ENCODE results near the gene KLHL29.

The KLHL29 gene

GRCh38 chr2:23681356-23682140 lies 296.6 kb downstream of the KLHL29 start:
- no peak for TF ChIP-seq TAF1 (IDR thresholded peaks at IDR 0.05; ENCODE audit: low read depth, low read length)
- no peak for TF ChIP-seq POLR2A (IDR thresholded peaks at IDR 0.05; ENCODE audit: low read depth, low read length)
- no peak for TF ChIP-seq PAX5 (IDR thresholded peaks at IDR 0.05; ENCODE audit: insufficient read depth, low read length, severe bottlenecking)
- TF ChIP-seq POU2F2 (IDR thresholded peaks at IDR 0.05; ENCODE audit: low read depth, low read length): no peak
- TF ChIP-seq POLR2AphosphoS5 (IDR thresholded peaks at IDR 0.05; ENCODE audit: low read depth, low read length): no peak
- no peak for TF ChIP-seq SPI1 (IDR thresholded peaks at IDR 0.05; ENCODE audit: low read depth, low read length)
- FAIRE-seq (no peak), DNase-seq (ENCODE audit: insufficient read length, low spot score) (no peak)

DNA sequence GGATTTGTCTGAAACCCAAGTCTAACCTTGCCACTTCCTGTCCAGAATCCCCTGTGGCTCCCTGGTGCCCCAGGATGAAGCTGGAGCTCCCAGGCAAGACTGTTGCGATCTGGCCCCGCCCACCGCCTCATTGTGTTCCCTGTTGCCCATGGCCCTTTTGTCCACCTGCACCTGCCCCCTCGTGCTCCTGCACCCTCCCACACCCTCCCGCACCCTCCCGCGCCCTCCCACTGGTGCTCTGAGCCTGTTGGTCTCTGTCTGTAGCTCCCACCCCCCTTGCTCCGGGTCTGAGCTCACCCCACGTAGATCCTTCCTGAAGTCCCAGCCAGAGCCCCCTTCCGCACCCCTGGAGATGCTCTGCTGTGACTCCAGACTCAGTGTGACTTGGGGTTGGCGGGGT lies 297.5 kb downstream of the KLHL29 start:
- DNase-seq (ENCODE audit: insufficient read length, low spot score) (no peak), FAIRE-seq (no peak)
- TF ChIP-seq POLR2AphosphoS5 (IDR thresholded peaks at IDR 0.05; ENCODE audit: low read depth, low read length): no peak
- no peak for TF ChIP-seq PAX5 (IDR thresholded peaks at IDR 0.05; ENCODE audit: insufficient read depth, low read length, severe bottlenecking)
- no peak for TF ChIP-seq SPI1 (IDR thresholded peaks at IDR 0.05; ENCODE audit: low read depth, low read length)
- TF ChIP-seq POLR2A (IDR thresholded peaks at IDR 0.05; ENCODE audit: low read depth, low read length): no peak
- TF ChIP-seq POU2F2 (IDR thresholded peaks at IDR 0.05; ENCODE audit: low read depth, low read length): no peak
- no peak for TF ChIP-seq TAF1 (IDR thresholded peaks at IDR 0.05; ENCODE audit: low read depth, low read length)

DNA sequence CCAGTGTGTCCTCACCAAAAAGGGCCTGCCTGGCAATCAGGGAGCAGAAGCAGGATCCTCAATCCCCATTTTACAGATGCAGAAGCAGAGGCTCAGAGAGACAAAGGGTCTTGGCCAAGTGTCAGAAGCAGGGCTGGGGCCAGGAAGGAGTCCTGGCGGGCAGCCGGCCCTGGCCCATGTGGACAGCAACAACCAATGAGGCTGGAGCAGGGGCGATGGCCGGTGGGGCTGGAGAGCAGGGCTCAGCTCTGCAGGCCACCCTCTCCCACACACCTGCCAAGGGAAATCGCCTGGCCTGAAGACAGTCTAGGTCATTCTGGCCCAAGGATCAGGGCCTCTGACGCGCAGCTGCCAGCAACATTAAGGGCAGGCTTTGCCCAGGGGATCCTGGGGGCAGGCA lies 298.0 kb downstream of the KLHL29 start:
- DNase-seq (ENCODE audit: insufficient read length, low spot score) (no peak), FAIRE-seq (no peak)
- TF ChIP-seq PAX5 (IDR thresholded peaks at IDR 0.05; ENCODE audit: insufficient read depth, low read length, severe bottlenecking) (no peak), POLR2A (IDR thresholded peaks at IDR 0.05; ENCODE audit: low read depth, low read length) (no peak), POU2F2 (IDR thresholded peaks at IDR 0.05; ENCODE audit: low read depth, low read length) (no peak), TAF1 (IDR thresholded peaks at IDR 0.05; ENCODE audit: low read depth, low read length) (no peak), SPI1 (IDR thresholded peaks at IDR 0.05; ENCODE audit: low read depth, low read length) (no peak), POLR2AphosphoS5 (IDR thresholded peaks at IDR 0.05; ENCODE audit: low read depth, low read length) (no peak)

- no peak for FAIRE-seq
- no peak for DNase-seq (ENCODE audit: insufficient read length, low spot score)
- no peak for TF ChIP-seq PAX5 (IDR thresholded peaks at IDR 0.05; ENCODE audit: insufficient read depth, low read length, severe bottlenecking)
- no peak for TF ChIP-seq POU2F2 (IDR thresholded peaks at IDR 0.05; ENCODE audit: low read depth, low read length)
- no peak for TF ChIP-seq POLR2AphosphoS5 (IDR thresholded peaks at IDR 0.05; ENCODE audit: low read depth, low read length)
- no peak for TF ChIP-seq POLR2A (IDR thresholded peaks at IDR 0.05; ENCODE audit: low read depth, low read length)
- TF ChIP-seq SPI1 (IDR thresholded peaks at IDR 0.05; ENCODE audit: low read depth, low read length): no peak
- TF ChIP-seq TAF1 (IDR thresholded peaks at IDR 0.05; ENCODE audit: low read depth, low read length): no peak
Measured at GRCh38 chr2:23684395-23685176, 299.6 kb downstream of the KLHL29 start.

DNA sequence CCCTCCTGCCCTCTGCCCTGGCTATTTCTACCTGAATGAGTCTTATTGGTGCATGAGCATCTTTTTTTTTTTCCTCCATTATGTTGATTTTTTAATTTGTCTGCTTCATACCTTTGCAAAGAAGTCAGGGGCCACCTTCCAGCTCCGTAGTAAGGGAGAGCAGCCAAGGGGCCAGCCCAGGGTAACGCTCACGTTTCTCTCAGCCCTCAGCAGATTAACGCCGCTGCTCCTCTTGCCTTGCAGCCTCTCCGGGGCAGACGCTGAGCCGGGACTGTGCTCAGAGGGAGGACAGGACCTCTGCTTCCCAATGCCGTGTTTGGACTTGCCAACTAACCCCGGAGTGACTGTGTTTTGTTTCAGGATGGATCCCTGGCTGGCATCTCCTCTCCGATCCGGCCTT lies 300.2 kb downstream of the KLHL29 start:
- FAIRE-seq: no peak
- DNase-seq (ENCODE audit: insufficient read length, low spot score): no peak
- no peak for TF ChIP-seq POU2F2 (IDR thresholded peaks at IDR 0.05; ENCODE audit: low read depth, low read length)
- no peak for TF ChIP-seq POLR2A (IDR thresholded peaks at IDR 0.05; ENCODE audit: low read depth, low read length)
- TF ChIP-seq TAF1 (IDR thresholded peaks at IDR 0.05; ENCODE audit: low read depth, low read length): no peak
- TF ChIP-seq SPI1 (IDR thresholded peaks at IDR 0.05; ENCODE audit: low read depth, low read length): no peak
- no peak for TF ChIP-seq POLR2AphosphoS5 (IDR thresholded peaks at IDR 0.05; ENCODE audit: low read depth, low read length)
- TF ChIP-seq PAX5 (IDR thresholded peaks at IDR 0.05; ENCODE audit: insufficient read depth, low read length, severe bottlenecking): no peak

- no peak for TF ChIP-seq TAF1 (IDR thresholded peaks at IDR 0.05; ENCODE audit: low read depth, low read length)
- TF ChIP-seq POLR2AphosphoS5 (IDR thresholded peaks at IDR 0.05; ENCODE audit: low read depth, low read length): no peak
- TF ChIP-seq PAX5 (IDR thresholded peaks at IDR 0.05; ENCODE audit: insufficient read depth, low read length, severe bottlenecking): no peak
- TF ChIP-seq POU2F2 (IDR thresholded peaks at IDR 0.05; ENCODE audit: low read depth, low read length): no peak
- no peak for TF ChIP-seq POLR2A (IDR thresholded peaks at IDR 0.05; ENCODE audit: low read depth, low read length)
- no peak for TF ChIP-seq SPI1 (IDR thresholded peaks at IDR 0.05; ENCODE audit: low read depth, low read length)
- DNase-seq (ENCODE audit: insufficient read length, low spot score) (no peak), FAIRE-seq (no peak)
Measured at GRCh38 chr2:23685706-23686105, 300.7 kb downstream of the KLHL29 start.

DNA sequence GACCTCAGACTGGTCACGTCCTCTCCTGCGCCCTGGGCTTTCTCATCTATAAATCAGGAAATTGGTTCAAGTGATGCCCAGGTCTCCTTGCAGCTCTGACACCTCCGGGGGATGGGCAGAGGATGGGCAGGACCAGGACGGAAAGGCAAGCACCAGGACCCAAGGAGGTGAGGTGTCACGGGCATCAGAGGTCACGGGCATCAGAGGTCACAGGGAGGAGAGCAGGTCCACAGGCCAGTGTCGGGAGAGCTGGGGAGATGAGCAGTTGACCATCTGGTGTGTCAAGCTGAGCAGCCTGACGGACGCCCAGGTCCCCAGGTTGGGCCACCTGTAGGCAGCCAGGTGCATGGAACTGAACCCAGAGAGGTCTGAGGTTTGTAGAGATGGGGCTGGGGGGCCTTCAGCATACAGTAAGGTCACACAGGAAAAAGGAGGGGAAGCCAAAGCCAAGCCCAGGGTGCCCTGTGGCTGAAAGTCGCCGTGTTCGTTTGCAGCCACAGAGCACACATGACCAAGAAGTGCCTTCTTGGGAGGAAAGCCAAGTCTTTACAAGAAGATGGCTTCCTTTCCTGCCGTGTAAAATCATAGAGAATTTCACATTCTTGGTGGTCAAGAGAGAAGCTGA lies 301.5 kb downstream of the KLHL29 start:
- DNase-seq (ENCODE audit: insufficient read length, low spot score): no peak

DNA sequence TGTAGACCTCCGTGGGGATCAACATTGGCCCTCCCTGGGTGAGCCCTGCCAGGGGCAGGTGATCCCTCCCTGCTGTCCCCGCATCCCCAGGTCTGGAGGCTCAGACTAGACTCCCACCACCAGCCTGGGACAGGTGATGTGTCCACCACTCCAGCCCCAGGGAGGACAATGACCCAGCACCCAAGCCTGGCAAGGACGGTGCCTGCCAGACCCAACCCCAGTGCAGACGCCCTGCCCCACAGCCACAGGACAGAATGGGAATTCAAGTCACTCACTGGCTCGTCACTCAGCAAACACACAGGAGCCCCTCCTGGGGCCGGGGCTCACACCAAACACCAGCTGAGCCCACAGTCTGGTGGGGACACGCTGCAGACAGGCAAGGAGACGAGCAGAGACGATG lies 302.2 kb downstream of the KLHL29 start:
- FAIRE-seq (no peak), DNase-seq (ENCODE audit: insufficient read length, low spot score) (no peak)
- TF ChIP-seq SPI1 (IDR thresholded peaks at IDR 0.05; ENCODE audit: low read depth, low read length) (no peak), POLR2A (IDR thresholded peaks at IDR 0.05; ENCODE audit: low read depth, low read length) (no peak), POLR2AphosphoS5 (IDR thresholded peaks at IDR 0.05; ENCODE audit: low read depth, low read length) (no peak), POU2F2 (IDR thresholded peaks at IDR 0.05; ENCODE audit: low read depth, low read length) (no peak), PAX5 (IDR thresholded peaks at IDR 0.05; ENCODE audit: insufficient read depth, low read length, severe bottlenecking) (no peak), TAF1 (IDR thresholded peaks at IDR 0.05; ENCODE audit: low read depth, low read length) (no peak)

More for the DNA sequence above, 301.5 kb downstream of the KLHL29 start:
- no peak for FAIRE-seq
- TF ChIP-seq PAX5 (IDR thresholded peaks at IDR 0.05; ENCODE audit: insufficient read depth, low read length, severe bottlenecking) (no peak), SPI1 (IDR thresholded peaks at IDR 0.05; ENCODE audit: low read depth, low read length) (no peak), TAF1 (IDR thresholded peaks at IDR 0.05; ENCODE audit: low read depth, low read length) (no peak), POLR2A (IDR thresholded peaks at IDR 0.05; ENCODE audit: low read depth, low read length) (no peak), POLR2AphosphoS5 (IDR thresholded peaks at IDR 0.05; ENCODE audit: low read depth, low read length) (no peak), POU2F2 (IDR thresholded peaks at IDR 0.05; ENCODE audit: low read depth, low read length) (no peak)

GRCh38 chr2:23687713-23688112 lies 302.7 kb downstream of the KLHL29 start:
- no peak for TF ChIP-seq SPI1 (IDR thresholded peaks at IDR 0.05; ENCODE audit: low read depth, low read length)
- TF ChIP-seq TAF1 (IDR thresholded peaks at IDR 0.05; ENCODE audit: low read depth, low read length): no peak
- no peak for TF ChIP-seq POLR2AphosphoS5 (IDR thresholded peaks at IDR 0.05; ENCODE audit: low read depth, low read length)
- TF ChIP-seq POU2F2 (IDR thresholded peaks at IDR 0.05; ENCODE audit: low read depth, low read length): no peak
- TF ChIP-seq PAX5 (IDR thresholded peaks at IDR 0.05; ENCODE audit: insufficient read depth, low read length, severe bottlenecking): no peak
- no peak for TF ChIP-seq POLR2A (IDR thresholded peaks at IDR 0.05; ENCODE audit: low read depth, low read length)
- no peak for DNase-seq (ENCODE audit: insufficient read length, low spot score)
- no peak for FAIRE-seq
